Activated CD4-positive, alpha-beta T cell treated with anti-CD3 and anti-CD28 coated beads, Interleukin-2, amount 50 U/mL, for 48 hours (primary cell): ENCODE measurements around the gene NOS1.

Experiments
- DNase-seq, 2 experiments: peaks; one replicate each; pipeline ENCODE4 v3.0.0-alpha.2; 2020

NOS1 gene

GRCh38 chr12:117328556-117329100 lies 32.8 kb downstream of the NOS1 start:
- DNase-seq: no peak

- no peak for DNase-seq
Measured at GRCh38 chr12:117322428-117322827, 39.0 kb downstream of the NOS1 start.

GRCh38 chr12:117321572-117321971 lies 39.9 kb downstream of the NOS1 start:
- no peak for DNase-seq

DNA sequence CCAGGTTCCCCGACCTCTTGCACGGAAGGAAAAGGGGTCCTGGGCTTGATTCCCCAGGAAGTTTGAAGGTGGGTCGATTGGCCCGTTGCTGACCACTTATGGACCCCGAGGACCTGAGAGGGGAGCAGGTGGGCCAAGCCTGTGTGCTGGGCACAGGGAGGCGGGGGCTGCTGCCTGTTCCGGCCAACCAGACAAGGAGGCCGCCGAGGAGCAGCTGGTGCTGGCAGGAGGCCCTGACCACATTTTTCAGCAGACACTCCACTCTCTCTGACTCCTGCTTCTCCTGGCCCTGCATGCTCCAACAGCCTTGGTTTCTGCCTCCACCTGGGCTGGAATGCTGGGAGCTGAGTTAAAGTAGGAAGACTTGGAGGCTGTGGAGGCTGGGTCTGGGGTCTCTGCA lies 42.8 kb downstream of the NOS1 start:
- DNase-seq: no peak

DNA sequence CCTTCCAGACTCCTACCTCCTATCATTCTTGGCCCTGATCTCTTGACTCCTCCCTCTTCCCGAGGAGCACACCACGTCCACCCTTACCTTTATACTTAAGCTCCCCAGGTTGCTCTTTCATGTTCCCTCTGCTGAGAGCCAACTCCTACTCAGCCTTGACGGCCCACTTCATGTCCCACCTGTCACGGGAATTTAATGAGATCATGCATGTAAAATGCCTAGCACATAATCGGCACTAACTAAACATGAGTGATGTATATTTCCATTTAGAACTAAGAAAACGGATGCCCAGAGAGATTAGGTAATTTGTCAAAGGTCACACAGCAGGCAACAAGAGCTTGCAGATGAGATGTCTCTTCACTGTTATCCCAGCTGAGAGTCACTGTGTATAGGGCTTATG lies 45.1 kb downstream of the NOS1 start:
- DNase-seq: no peak

DNA sequence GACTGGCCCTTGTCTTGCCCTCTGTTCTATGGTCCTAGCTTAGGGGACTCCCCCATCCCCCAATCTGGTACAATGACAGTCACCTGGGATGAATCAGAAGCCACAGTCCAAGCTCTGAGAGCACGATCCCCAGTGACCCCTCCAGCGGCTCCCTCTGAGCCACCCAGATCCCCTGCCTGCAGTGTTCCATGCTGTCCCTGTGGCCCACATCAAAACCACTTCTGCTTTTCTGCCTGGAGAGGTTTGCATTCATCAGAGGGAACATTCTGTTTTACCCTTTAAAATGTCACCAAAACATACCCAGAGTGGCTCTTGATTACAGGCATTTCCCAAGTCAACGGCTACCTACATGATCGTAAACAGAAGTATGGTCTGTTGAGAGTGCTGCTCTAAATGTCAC lies 47.5 kb downstream of the NOS1 start:
- no peak for DNase-seq

- no peak for DNase-seq
Measured at GRCh38 chr12:117312770-117313169, 48.7 kb downstream of the NOS1 start.

- no peak for DNase-seq
Measured at GRCh38 chr12:117309276-117309925, 52.0 kb downstream of the NOS1 start.

GRCh38 chr12:117300174-117300573 lies 61.3 kb downstream of the NOS1 start:
- DNase-seq: no peak

- DNase-seq: no peak
Measured at GRCh38 chr12:117298648-117299225, 62.7 kb downstream of the NOS1 start.

DNA sequence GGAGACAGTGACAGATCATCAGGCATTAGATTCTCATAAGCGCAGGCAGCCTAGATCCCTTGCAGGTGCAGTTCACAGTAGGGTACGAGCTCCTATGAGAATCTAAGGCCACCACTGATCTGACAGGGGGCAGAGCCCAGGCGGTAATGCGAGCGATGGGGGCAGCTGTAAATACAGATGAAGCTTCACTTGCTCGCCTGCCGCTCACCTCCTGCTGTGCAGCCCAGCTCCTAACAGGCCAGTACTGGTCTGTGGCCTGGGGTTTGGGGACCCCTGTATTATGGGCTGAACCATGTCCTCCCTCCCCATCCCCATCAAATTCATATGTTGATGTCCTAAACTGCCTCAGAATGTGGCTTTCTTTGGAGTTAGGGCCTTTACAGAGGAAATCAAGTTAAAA lies 63.2 kb downstream of the NOS1 start:
- no peak for DNase-seq

GRCh38 chr12:117294189-117294603 lies 67.2 kb downstream of the NOS1 start:
- DNase-seq: no peak

GRCh38 chr12:117293510-117293909 lies 67.9 kb downstream of the NOS1 start:
- DNase-seq: no peak

GRCh38 chr12:117292688-117293087 lies 68.7 kb downstream of the NOS1 start:
- no peak for DNase-seq

- no peak for DNase-seq
Measured at GRCh38 chr12:117284140-117284539, 77.3 kb downstream of the NOS1 start.

DNA sequence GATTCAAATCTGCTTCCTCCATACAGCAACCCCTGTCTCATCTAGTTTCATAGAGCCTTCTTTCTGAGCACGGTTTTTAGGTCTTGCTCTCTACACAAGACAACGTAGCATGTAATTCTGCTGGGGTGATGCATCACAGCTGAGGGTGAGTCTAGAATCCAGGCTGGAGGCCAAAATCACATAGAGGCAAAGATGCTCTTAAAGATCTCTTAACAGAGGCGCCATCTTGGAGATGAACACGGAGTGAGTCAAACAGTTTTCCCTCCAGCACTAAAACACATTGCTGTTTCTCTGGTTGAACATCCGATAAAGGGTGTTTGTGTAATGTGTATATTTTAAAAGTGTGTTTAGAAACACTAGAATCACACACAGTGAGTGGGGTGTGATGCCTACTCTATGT lies 78.9 kb downstream of the NOS1 start:
- no peak for DNase-seq

DNA sequence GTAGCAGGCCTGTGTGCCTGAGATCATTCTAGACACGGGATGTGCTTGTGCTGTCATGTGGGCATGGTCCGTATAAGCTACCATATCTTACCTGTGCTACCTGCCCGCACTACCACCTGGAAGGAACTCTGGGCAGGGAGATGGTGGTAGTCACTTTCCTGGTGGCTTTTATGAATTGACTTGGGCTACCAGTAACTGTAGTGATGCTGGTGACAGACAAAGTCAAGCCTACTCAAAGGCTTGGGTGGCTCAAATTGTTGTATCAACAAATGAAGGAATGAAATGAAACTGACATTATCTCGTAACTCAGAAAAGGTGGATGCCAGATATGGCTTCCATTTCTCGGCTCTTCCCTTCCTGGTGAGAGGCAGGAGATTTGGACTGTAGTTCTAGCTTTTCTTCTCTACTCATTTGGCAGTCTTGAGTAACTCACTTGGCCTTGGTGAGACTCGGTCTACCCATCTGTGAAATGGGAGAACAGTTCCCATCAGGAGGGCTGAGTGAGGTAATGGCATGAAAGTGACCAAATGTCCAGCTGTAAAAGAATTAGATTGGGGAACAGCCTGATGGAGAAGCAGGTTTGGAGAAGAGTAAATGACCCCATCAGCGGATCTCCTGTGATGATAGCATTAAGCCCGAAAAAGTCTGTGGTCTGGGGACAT lies 81.3 kb downstream of the NOS1 start:
- no peak for DNase-seq

- no peak for DNase-seq
Measured at GRCh38 chr12:117279606-117280005, 81.8 kb downstream of the NOS1 start.

GRCh38 chr12:117277875-117278274 lies 83.6 kb downstream of the NOS1 start:
- no peak for DNase-seq

GRCh38 chr12:117273091-117273490 lies 88.3 kb downstream of the NOS1 start:
- DNase-seq: no peak

GRCh38 chr12:117272690-117273089 lies 88.7 kb downstream of the NOS1 start:
- DNase-seq: no peak

DNA sequence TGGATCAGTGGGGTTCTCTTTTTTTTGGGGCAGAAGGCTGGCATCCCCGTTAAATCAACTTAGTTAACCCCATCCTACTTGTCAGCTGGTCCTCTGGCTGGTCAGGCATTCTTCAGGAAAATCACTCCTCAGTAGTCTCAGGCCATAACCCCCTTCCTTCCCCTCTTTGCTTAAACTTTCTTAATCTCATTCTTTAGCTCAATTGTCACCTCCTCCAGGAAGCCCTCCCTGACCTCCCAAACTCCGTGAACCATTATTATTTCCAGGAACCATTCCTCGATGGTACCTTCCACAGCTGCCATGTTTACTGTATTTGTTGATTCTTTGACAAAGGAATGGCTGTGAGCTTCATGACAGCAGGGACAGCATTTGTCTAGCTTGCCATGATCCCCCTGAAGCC lies 98.7 kb downstream of the NOS1 start:
- no peak for DNase-seq

DNA sequence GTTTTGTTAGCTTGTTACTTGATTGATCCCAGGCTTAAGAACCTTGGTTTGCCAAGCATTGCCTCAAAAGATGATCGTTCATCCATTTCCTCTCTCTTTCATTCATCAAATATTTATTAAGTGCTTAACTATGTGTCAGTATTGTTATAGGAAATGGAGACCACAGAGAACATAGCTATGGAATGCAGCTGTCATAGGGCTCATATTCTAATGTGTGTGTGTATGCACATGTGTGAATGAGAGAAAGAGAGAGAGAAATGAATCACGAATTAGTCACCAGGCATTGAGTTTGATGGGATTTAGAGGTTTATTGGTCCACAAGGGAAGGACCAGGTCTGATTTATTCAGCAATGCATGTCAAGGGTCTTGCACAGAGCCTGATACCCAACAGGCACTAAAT lies 100.2 kb downstream of the NOS1 start:
- no peak for DNase-seq

- DNase-seq: no peak
Measured at GRCh38 chr12:117255386-117255785, 106.0 kb downstream of the NOS1 start.
